HL-60/S4 treated with retinoic acid at 250 ng/mL for 4 days and 3 days (cell line): ENCODE results near the gene ABR.
"Not testable (repeated sequence)": the region's sequence is repeated elsewhere in the genome, so short reads cannot be mapped to it uniquely, and the experiment has no call there.

Experiments
- in situ Hi-C: fragments of 300-500 bp; cut with MboI; formaldehyde crosslinking; loops from 2 replicates; pipeline ENCODE4 v1.7.0; 2022; ENCODE audit warnings: low sequenced_read_pairs

ABR gene

DNA sequence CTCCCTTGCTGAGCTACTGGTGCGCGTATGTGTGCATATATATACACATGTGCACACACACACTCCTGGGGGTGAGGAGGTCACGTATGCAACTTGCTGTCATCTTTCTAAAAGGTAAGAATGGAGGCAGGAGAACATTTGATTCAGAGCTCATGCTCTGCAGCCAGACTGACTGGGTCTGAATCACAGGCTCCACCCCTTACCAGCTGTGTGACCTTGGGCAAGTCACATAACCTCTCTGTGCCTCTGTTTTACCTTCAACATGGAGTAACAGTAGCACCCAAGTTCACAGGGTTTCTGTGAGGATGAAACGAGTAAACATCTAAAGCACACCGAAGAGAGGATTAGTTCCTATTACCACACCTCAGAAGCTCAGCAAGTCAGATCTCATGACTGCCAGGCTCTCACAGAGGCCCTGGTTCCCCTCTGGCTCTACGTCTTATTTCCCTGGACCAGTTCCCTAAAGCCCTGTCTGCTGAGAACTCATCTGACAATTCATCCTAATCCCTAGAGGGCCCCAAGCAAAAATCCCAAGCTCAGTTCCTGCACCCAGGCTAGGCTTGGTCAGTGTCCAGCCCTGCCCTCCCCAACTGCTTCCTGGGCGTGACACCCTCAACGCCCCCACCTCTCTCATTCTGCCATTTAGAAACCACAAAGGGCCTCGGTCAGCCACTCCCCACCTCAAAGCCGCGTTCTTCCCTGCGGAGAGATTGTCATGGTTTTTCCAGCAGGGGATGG lies 28.7 kb downstream of the ABR start:
- in situ Hi-C loops, result no loop called here

- in situ Hi-C loops, result no loop called here
These were observed 29.9 kb downstream of the ABR start for GRCh38 chr17:1149869-1150268.

GRCh38 chr17:1147664-1148063 lies 32.1 kb downstream of the ABR start:
- in situ Hi-C loops, result no loop called here

GRCh38 chr17:1146561-1147265 lies 33.1 kb downstream of the ABR start:
- in situ Hi-C loops, result no loop called here

- in situ Hi-C loops, result no loop called here
These were observed 34.3 kb downstream of the ABR start for GRCh38 chr17:1145311-1145986.

- in situ Hi-C loops, result no loop called here
These were observed 35.6 kb downstream of the ABR start for GRCh38 chr17:1144162-1144561.

GRCh38 chr17:1143573-1143972 lies 36.2 kb downstream of the ABR start:
- in situ Hi-C loops, result no loop called here

GRCh38 chr17:1142561-1142971 lies 37.2 kb downstream of the ABR start:
- in situ Hi-C loops, result no loop called here

DNA sequence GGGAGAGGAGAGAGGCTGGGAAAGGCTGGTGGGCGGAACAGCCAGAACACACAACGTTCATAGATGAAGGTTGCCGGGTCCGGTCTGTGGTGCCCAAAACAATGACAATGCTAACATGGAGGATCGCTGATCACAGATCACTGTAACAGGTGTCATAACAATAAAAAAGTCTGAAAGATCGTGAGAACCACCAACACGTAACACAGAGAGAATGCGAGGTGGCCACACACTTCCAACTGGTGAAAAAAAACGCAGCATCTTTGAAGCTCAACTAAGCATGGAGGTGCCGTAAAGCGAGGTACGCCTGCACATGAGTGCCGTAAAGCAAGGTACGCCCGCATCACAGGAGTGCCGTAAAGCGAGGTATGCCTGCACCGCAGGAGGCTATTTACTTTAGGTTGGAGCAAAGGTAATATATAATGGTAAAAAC lies 42.3 kb downstream of the ABR start:
- in situ Hi-C loops, result no loop called here

GRCh38 chr17:1136748-1137147 lies 43.0 kb downstream of the ABR start:
- in situ Hi-C loops, result no loop called here

- in situ Hi-C loops, result no loop called here
These were observed 45.0 kb downstream of the ABR start for GRCh38 chr17:1134634-1135324.

DNA sequence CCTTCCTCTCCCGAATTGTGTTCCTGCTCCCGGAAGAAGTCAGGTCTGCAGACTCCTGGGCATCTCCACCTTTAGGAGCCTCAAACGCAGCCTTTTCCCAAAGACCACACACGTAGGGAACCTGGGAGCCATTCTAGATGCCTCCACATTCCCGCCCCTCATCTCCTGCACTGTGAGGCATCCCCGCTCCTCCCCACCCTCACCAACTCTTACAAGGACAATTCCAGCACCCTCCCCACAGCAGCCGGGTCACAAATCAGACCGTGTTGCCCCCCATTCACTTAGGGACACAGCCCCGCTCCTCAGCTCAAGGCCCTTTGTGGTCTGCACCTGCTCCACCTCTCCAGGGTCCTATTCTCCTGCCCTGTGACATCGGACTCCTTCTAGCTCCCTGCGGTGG lies 49.6 kb downstream of the ABR start:
- in situ Hi-C loops, result no loop called here

GRCh38 chr17:1128463-1128862 lies 51.3 kb downstream of the ABR start:
- in situ Hi-C loops, result not testable (repeated sequence)

DNA sequence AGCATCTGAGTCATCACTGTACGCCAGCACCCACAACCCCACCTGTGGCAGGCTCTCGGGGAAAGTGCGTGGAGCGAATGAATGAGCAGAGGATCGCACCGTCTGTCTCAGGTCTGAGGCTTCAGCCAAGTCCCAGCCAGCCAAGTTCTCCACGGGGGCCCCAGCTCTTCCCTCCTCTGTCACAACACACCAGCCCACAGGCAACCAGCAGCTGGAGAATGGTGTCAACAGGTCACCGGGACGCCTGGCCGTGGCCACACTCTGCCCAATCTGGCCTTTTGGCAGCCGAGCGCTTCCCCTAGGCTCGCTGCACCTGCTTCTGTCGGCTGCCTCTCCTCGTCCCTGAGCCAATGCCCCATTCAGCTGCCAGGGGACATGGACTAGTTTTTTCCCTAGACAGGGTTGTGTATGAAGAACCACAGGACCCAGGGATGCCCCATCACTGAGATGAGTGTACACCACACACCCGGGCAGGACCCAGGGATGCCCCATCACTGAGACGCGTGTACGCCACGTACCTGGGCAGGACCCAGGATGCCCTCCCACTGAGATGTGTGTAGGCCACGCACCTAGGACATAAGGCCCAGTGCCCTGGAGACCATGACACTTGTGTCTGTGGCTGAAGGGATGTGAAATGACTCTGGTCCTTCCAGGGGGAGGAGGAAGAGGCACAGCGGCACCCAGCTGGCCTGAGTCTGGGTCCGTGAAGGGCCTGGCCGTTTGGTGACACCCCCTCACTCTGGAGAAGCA lies 52.8 kb downstream of the ABR start:
- in situ Hi-C loops, result no loop called here

DNA sequence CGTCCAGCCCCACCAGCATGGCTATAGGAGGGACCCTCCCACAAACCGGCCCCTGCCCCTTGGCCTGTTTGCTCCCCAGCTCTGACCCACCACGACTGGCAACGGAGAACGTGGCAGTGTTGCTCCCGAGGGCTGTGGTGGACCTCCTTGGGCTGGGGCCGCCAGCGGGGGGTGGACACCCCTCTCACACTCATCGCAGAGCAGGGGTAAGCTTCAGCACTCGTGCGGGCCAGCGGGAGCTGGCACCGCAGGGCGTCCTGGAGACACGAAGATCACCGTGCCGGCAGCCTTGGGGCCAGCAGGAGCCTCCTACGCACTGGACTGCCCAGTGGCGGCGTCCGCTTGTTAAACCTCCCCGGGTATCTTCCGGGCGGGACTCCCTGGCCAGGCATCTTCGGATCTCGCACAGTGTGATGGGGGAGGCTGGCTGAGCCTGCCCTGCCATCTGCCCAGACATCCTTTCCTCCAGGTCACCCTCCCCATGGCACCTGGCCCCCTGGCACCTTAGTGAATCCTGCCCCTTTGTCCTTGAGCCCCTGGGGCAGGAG lies 53.5 kb downstream of the ABR start:
- in situ Hi-C loops, result no loop called here

- in situ Hi-C loops, result no loop called here
These were observed 54.0 kb downstream of the ABR start for GRCh38 chr17:1125788-1126145.

- in situ Hi-C loops, result no loop called here
These were observed 54.6 kb downstream of the ABR start for GRCh38 chr17:1124896-1125787.

DNA sequence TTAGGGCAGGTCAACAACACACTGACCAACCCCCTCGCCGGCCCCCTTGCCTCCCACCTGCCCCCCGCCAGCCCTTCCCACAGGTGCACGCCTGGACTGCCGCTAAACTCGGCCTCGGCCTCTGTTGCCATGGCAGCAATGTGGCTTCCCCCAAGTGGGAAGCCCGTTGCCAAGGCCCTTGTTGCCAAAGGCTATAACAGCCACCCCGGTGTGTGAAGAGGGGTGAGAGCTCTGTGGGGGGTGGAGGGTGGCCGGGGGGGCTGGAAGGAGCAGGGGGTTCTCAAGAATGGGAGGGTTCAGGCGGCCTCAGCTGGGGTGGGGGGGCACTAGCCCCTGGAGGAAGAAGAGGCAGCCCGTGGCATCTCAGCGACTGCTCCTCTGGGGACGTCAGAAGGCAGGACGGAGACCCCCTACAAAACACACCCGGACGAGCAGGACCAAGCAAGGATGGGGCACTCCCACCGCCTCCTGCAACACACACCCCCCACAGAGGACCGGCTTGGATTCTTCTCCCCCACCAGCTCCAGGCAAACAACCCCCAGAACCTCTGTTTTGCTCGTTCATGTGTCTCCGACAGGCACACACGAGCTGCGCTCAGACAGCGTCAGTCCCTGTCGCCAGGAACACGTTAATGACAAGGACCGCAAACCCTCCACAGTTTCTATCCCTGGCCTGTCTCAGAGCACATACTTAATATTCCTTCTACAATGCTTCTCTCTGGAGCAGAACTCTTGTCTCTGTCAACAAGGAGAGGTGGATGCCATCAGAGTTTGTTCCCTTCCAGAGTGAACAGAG lies 55.7 kb downstream of the ABR start:
- in situ Hi-C loops, result no loop called here

GRCh38 chr17:1123393-1123831 lies 56.4 kb downstream of the ABR start:
- in situ Hi-C loops, result no loop called here
